Measurements from ENCODE around the gene MAN2B2.
A peak's percentile ranks its signal among the peaks of the same experiment; 100 is the strongest.

Gene MAN2B2

DNA sequence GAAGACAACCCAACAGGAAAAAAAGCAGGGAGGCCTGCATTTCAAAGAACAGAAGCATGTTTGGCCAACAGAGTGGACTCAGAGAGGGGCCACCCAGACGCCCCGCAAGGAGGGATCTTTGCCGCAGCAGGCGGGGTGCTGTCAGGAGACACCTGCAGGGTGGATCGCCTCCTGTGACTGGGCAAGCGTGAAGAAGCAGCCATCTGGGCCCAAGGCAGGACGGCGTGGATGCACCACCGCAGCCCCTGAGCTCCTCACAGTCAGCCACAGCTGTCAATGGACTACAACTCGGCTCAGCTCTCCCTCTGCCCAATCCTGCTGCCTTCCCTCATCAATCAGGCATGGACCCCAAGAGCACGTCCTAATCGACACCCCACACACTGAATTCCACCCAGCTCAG is 32.0 kb upstream of the MAN2B2 start:
- no peak for DNase-seq (ENCODE audit: low read depth)
- TF ChIP-seq, protein P1, sequence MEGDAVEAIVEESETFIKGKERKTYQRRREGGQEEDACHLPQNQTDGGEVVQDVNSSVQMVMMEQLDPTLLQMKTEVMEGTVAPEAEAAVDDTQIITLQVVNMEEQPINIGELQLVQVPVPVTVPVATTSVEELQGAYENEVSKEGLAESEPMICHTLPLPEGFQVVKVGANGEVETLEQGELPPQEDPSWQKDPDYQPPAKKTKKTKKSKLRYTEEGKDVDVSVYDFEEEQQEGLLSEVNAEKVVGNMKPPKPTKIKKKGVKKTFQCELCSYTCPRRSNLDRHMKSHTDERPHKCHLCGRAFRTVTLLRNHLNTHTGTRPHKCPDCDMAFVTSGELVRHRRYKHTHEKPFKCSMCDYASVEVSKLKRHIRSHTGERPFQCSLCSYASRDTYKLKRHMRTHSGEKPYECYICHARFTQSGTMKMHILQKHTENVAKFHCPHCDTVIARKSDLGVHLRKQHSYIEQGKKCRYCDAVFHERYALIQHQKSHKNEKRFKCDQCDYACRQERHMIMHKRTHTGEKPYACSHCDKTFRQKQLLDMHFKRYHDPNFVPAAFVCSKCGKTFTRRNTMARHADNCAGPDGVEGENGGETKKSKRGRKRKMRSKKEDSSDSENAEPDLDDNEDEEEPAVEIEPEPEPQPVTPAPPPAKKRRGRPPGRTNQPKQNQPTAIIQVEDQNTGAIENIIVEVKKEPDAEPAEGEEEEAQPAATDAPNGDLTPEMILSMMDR (IDR thresholded peaks at IDR 0.05; ENCODE audit: insufficient read depth, low read depth, low read length, missing control alignments), result no peak

DNA sequence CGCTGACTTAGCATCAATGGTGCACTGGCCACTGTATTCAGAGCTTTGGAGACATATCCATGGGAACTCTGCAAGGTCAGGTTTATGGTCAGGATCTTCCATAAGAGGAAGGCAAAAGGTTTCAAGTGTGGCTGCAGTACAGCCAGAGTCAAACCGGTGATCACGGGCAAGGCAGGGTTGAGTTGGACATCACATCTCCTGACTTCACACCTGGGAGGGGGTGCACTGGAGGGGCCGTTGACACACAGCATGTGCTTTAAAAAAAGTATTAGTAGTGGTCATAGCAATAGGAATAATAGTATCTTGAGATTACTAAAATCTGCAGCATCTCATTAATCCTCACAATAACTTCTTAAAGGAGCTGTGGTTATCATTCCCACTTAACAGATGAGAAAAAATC is 28.9 kb upstream of the MAN2B2 start:
- TF ChIP-seq, protein P1 (IDR thresholded peaks at IDR 0.05; ENCODE audit: insufficient read depth, low read depth, low read length, missing control alignments), result no peak
- DNase-seq (ENCODE audit: low read depth), result no peak
- no peak overlapping the region for H3K4me3 ChIP-seq (ENCODE audit: low read length)

More for the DNA sequence above, 32.0 kb upstream of the MAN2B2 start:
- no peak overlapping the region for H3K4me3 ChIP-seq (ENCODE audit: low read length)

- H3K4me3 ChIP-seq (ENCODE audit: low read length), result no peak overlapping the region
- peak; percentile 76 for DNase-seq (ENCODE audit: low read depth)
- TF ChIP-seq, protein P1 (IDR thresholded peaks at IDR 0.05; ENCODE audit: insufficient read depth, low read depth, low read length, missing control alignments), result peak; percentile 86
Observed at GRCh38 chr4:6546681-6547447, 28.1 kb upstream of the MAN2B2 start.

- peak; percentile 38 for DNase-seq (ENCODE audit: low read depth)
- no peak overlapping the region for H3K4me3 ChIP-seq (ENCODE audit: low read length)
- TF ChIP-seq, protein P1 (IDR thresholded peaks at IDR 0.05; ENCODE audit: insufficient read depth, low read depth, low read length, missing control alignments), result peak; percentile 41
Observed at GRCh38 chr4:6548201-6548881, 26.6 kb upstream of the MAN2B2 start.

DNA sequence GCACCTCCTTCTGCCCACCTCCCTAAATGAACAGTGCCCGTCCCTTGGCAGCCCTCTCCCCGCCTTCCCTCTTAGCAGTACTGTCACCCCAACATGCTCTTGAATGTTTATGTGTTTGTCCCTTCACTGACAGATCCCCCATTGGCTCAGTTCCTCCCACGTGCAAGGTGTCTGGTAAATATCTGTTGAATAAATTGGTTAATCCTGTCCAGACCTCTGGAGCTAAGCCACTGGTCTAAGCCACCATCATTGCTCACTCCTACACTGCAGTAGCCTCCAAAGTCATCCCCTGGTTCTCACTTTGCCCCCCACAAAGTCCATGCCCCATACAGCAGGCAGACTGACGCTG is 26.1 kb upstream of the MAN2B2 start:
- TF ChIP-seq, protein P1 (IDR thresholded peaks at IDR 0.05; ENCODE audit: insufficient read depth, low read depth, low read length, missing control alignments), result no peak
- no peak for DNase-seq (ENCODE audit: low read depth)
- no peak overlapping the region for H3K4me3 ChIP-seq (ENCODE audit: low read length)

DNA sequence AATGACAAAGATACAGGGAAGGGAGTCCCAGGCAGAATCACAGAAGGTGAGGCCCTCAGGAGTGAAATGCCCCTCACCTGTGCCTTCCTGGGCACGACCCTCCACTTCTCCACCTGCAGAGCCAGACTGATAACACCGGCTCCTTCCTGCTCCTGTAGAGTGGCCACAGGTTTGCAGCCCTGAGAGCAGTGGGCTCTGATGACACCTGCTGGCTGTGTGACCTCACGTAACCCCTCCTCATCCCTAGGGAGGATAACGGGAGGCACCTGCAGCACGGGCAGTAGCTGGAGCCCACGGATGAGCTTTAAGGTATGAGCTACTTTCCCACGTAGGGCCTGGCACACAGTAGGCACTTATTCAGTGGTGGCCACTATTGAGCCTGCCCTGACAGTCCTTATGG is 25.5 kb upstream of the MAN2B2 start:
- DNase-seq (ENCODE audit: low read depth), result no peak
- no peak overlapping the region for H3K4me3 ChIP-seq (ENCODE audit: low read length)
- TF ChIP-seq, protein P1 (IDR thresholded peaks at IDR 0.05; ENCODE audit: insufficient read depth, low read depth, low read length, missing control alignments), result no peak
